ENCODE measurements around the gene ZDHHC14.

DNA sequence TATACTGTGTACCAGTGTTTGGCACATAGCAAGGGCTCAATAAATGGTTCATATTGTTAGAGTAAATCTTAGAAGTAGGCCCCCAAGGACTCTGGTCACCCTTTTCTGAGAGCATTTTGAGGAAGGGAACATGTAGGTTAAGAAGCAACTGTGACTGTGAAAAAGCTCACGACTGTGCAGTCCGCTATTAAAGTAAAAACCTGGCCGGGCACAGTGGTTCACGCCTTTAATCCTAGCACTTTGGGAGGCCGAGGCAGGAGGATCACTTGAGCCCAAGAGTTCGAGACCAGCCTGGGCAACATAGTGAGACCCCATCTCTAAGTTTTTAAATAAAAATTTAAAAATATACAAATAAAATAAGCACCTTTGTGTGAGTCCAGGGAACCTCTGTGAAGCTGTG is 5.0 kb downstream of the ZDHHC14 start:
- TF ChIP-seq, protein P1, sequence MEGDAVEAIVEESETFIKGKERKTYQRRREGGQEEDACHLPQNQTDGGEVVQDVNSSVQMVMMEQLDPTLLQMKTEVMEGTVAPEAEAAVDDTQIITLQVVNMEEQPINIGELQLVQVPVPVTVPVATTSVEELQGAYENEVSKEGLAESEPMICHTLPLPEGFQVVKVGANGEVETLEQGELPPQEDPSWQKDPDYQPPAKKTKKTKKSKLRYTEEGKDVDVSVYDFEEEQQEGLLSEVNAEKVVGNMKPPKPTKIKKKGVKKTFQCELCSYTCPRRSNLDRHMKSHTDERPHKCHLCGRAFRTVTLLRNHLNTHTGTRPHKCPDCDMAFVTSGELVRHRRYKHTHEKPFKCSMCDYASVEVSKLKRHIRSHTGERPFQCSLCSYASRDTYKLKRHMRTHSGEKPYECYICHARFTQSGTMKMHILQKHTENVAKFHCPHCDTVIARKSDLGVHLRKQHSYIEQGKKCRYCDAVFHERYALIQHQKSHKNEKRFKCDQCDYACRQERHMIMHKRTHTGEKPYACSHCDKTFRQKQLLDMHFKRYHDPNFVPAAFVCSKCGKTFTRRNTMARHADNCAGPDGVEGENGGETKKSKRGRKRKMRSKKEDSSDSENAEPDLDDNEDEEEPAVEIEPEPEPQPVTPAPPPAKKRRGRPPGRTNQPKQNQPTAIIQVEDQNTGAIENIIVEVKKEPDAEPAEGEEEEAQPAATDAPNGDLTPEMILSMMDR (IDR thresholded peaks at IDR 0.05; ENCODE audit: control extremely low read depth in 1 of 3, insufficient read depth in 1 of 3, low read depth in 1 of 3, low read length in 3 of 3) = no peak
- no peak for TF ChIP-seq RBBP5 (IDR thresholded peaks at IDR 0.05; ENCODE audit: borderline replicate concordance, low read depth, low read length)
- TF ChIP-seq MAFK (IDR thresholded peaks at IDR 0.05; ENCODE audit: low read depth, low read length) = no peak
- no peak for TF ChIP-seq POLR2A (IDR thresholded peaks at IDR 0.05; ENCODE audit: control extremely low read depth in 1 of 2, low read depth in 2 of 2, low read length in 2 of 2)
- TF ChIP-seq YY1 (IDR thresholded peaks at IDR 0.05; ENCODE audit: low read depth, low read length) = no peak
- no peak for TF ChIP-seq EGR1 (IDR thresholded peaks at IDR 0.05; ENCODE audit: borderline replicate concordance, low read depth, low read length)
- no peak for TF ChIP-seq SP1 (IDR thresholded peaks at IDR 0.05; ENCODE audit: low read depth, low read length)
- no peak for TF ChIP-seq ASH2L (IDR thresholded peaks at IDR 0.05; ENCODE audit: low read length)
- no peak for TF ChIP-seq TAF1 (IDR thresholded peaks at IDR 0.05; ENCODE audit: low read depth, low read length)
